Iris pigment epithelial cell (primary cell): ENCODE measurements around the gene NCOA3.

Experiments used
- DNase-seq: peaks from one replicate; pipeline ENCODE4 v3.0.0-alpha.2; 2011; ENCODE audit warnings: low read depth

The NCOA3 gene

DNA sequence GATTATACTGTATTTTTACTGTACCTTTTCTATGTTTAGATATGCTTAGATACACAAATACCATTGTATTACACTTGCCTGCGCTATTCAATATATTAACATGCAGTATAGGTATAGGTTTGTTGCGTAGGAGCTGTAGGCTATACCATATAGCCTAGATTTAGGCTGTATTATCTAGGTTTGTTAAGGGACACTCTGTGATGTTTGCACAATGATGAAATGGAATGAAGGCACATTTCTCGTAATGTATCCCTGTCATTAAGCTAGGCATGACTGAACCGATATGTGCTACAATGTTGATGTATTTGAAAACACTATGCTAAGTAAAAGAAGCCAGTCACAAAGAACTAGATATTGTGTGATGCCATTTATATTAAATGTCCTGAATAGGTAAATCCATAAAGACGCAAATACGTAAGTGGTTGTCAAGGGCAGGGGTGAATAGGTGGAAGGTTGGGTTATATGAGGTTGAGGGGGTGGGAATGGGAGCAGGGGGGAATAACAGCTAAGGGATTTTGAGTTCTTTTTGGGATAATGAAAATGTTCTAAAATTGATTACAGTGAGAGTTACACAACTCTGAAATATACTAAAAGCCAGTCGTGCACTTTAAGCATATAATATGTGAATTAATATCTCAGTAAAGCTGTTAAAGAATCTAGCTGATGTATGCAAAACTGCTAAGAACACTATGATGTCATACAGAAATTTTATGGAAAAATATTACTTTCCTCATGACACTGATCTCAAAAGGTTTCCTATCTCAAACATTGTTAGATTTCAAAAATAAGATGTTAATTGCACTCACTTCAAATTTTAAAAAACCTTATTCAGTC is 97.4 kb downstream of the NCOA3 start:
- DNase-seq, result no peak

DNA sequence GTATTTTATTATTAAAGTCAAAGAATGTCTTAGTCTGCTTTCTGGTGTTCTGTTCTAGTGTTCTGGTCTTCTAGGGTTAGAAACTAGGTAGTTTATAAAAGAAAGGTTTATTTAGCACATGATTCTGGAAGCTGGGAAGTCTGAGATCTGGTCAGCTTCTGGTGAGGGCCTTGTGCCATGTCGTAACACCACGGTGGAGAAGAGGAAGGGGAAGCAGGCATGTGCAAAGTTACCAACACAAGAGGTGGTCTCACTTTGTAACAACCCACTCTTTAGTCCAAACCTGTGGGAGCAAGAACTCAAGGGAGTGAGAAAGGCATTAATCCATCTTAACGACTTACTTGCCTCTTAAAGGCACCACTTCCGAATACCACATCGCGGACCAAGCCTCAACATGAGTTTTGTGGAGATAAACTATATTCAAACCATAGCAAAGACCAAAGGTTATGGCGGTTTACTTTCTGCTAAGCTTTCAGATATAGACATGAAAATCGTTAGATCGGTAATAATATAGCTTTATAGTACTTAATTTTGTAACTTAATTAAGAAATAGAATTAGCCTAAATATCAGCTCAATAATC is 99.4 kb downstream of the NCOA3 start:
- DNase-seq, result no peak

DNA sequence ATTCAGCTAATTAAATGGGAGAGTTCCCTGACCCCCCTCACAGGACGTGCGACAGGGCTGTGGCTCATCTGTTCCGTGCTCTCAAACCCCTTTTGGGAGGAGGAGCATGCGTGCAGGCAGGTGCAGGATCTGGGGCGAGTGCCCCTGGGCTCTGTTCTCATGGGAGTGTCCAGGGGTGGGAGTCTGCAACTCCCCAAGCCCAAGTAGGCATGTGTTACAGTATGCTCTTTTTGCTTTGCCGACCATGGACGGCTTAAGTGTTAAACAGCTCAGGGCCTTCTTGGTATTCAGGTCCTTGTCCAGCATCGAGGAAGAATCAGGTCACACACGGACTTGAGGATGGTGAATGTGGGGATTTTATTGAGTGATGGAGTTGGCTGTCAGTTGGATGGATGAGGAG is 101.6 kb downstream of the NCOA3 start:
- no peak for DNase-seq

DNA sequence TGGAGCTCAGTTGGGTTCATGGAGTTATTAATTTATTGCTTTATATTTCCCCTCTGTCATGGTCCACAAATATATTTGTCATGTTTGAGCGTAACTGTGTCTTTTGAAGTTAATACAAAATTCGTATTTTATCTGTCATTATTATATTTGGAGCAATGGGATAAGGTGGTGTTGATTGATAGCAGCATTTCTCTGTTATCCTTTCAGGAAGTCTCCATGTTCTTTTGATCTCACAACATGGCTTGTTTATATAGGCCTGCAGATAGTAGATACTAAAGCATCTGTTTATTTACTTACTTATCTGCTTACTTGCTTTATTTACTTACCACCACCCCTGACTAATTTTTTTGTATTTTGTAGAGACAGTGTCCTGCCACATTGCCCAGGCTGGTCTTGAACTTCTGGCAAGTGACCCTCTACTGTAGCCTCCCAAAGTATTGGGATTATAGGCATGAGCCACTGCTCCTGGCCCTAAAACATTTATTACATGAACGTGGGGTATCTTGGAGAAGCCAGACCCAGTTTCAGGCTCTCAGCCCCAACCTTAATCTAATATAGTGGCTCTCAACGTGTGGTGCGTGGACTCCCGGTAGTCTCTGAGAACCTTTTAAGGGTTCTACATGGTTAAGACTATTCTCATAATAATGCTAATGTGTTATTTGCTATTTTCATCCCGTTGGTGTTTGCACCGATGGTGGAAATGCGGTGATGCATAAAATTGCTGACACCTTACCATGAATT is 104.2 kb downstream of the NCOA3 start:
- no peak for DNase-seq

DNA sequence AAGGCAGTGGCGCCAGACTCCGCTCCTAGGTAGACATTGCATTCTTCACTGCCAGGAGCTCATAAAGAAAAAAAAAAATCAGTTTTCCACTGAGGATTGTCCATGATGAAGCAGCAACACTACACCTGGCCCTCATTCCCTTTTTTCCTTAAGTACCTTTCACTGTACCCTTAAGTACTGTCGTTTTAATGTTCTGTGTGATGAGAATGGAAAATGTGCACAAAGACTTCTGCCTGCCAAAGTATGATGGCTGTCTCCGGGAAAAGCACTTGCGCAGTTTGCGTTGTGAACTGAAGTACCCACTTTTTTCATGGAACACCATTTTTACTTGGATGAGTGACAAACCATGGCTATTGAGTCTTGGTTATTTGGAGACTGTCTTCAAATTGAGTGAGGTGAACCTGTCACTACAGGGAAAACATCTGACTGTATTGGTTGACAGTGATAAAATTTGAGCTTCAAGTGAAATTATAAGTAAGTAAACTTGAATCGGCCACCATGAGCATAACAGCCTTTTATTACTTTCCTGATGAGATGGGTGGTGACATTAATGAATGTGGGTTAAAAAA is 104.8 kb downstream of the NCOA3 start:
- no peak for DNase-seq

DNA sequence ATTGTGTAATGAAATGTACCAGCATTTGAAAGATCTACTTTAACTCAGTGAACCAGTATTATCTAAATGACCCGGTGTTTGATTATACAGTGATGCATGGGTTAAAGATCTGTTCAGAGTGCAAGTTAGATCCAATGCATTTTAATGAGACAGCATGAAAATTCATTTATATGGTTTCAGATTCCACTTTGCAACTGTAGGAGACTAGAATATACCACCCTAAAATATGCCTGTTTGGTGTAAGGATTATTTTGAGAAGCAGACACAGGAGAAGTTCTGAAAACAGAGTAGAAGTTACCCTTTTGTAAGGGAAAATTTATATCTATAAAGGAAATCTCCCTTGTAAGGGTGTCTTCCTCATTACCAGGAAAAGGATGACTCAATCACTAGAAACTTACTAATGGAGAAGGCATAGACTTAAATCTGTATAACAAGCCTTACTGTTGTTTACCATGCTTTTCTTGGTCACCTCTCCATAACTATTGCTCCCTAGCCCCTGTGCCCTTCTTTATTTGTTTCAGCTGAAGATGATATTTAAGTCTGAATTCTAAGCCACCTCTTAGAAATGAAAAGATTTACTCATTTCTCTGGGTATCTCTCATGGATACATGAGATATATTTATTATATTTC is 105.4 kb downstream of the NCOA3 start:
- DNase-seq, result peak; percentile 66

DNA sequence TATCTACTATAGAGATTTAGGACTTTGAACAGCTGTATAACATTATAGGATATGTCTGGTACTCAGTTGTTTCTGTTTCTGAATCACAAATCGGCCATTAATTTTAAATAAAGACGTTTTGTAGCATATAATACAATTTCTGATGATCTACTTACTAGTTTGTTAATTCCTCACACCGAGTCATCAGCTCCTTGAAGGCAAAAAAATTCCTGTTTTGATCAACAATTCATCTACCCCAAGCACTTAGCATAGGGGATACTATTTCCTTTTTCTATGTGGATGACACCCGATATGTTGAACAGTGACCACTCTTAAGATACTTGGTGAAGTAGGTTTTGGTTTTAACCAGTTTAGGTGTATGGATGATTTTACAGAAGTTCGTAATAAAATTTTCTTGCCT is 107.3 kb downstream of the NCOA3 start:
- no peak for DNase-seq

DNA sequence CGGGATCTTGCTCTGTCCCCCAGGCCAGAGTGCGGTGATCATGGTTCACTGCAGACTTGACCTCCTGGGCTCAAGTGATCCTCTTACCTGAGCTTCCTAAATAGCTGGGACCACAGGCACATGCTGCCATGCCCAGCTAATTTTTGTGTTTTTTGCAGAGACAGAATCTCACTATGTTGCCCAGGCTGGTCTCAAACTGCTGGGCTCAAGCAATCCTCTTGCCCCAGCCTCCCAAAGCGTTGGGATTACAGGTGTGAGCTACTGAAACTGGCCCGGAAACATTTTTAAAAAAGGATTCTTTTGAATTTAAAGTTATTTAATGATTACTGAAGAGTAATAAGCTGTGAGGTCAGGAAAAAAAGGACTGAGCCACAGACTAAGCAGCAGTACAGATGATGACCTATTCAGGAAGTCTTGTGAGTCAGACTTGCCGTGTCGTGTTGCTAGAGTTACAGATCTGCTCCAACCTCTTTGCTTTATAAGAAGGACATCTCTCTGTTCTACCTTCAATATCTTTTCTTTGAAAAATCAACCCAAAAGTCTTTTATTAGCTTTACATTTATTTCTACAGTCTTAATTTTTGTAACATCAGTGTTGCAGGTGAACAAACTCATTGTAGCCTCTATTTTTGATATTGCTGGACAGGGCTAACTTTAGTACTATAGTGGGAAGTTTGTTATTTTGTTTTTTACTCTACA is 108.7 kb downstream of the NCOA3 start:
- peak; percentile 96 for DNase-seq

DNA sequence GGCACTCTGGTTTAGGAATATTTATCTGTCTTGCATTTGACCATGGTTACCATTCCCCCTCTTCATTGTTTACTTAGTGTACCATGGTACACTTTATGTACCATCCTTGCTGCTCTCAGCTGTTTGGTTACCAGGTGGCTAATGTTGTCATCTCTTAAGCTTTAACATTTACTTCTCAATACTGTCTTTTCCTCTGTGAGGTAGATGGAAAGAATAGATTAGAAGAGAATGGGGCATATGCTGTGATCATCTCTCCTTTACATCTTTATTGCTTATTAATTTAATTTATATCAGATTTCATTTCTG is 109.2 kb downstream of the NCOA3 start:
- DNase-seq, result no peak

DNA sequence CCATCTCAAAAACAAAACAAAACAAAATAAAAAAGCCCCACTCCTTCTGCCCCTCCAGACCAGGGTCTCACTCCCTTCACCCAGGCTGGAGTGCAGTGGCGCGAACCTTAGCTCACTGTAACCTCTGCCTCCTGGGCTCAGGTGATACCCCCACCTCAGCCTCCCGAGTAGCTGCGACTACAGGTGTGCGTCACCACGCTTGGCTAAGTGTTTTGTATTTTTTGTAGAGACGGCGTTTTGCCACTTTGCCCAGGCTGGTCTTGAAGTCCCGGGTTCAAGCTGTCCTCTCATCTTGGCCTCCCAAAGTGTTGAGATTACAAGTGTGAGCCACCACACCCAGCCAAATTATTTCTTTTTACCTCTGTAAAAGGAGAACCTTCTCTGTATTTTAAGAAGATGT is 110.1 kb downstream of the NCOA3 start:
- no peak for DNase-seq

DNA sequence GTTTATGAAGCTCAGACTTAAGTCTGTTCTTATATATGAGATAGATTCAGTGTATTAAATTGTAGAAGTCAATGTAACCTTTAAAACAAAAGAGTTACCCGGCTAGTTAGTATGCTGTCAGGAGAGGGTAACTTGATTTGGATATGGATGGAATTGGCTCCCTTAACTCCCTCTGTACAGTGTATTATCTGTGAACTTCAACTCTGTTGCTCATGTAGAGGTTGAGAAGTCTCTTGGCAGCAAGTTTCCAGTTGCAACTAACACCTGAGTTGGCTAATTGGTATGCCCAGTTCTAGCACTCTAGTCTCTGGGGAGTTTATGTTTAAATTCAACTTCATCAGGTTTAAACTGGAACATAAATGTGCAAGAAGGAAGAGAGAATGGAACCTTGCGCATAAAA is 111.0 kb downstream of the NCOA3 start:
- DNase-seq, result no peak

DNA sequence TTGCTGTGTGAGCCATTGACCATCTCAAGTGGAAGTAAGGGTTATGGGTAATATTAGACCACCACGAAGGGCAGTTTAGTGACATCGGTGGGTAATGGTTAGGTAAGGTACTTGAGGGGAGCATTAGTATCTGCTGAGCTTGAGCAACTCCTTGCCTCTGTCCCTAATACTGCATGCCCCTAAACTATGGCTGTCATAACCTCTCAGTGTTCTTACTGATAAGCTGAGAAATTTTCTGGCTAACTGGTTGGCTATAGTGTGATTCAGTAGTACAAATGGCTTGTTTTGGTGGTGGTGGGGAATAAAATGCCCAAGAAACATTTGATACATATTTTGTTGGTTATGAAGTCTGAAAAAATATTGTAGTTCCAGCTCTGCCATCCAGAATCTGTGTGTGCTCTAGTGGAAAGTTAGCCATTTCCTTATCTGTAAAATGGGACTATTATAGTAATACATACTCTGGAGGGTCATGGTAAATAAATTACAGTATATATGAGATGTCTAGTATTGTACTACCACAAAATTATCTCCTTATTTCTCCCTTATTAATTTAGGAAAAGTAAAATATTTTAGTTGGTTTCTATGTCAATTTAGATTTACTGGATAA is 113.1 kb downstream of the NCOA3 start:
- DNase-seq, result no peak

DNA sequence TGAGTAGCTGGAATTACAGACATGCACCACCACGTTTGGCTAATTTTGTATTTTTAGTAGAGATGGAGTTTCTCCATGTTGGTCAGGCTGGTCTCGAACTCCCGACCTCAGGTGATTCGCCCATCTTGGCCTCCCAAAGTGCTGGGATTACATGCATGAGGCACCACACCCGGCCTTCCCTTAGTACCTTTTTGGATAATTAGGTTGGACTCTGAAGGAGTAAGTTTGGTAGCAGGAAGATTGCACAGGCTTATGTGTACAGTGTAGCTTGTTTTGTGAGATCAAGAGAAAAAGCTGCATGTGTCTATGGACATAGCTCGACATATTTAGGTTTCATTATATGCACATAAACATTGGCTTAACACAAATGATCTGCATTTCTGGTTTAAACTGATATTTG is 116.8 kb downstream of the NCOA3 start:
- no peak for DNase-seq

DNA sequence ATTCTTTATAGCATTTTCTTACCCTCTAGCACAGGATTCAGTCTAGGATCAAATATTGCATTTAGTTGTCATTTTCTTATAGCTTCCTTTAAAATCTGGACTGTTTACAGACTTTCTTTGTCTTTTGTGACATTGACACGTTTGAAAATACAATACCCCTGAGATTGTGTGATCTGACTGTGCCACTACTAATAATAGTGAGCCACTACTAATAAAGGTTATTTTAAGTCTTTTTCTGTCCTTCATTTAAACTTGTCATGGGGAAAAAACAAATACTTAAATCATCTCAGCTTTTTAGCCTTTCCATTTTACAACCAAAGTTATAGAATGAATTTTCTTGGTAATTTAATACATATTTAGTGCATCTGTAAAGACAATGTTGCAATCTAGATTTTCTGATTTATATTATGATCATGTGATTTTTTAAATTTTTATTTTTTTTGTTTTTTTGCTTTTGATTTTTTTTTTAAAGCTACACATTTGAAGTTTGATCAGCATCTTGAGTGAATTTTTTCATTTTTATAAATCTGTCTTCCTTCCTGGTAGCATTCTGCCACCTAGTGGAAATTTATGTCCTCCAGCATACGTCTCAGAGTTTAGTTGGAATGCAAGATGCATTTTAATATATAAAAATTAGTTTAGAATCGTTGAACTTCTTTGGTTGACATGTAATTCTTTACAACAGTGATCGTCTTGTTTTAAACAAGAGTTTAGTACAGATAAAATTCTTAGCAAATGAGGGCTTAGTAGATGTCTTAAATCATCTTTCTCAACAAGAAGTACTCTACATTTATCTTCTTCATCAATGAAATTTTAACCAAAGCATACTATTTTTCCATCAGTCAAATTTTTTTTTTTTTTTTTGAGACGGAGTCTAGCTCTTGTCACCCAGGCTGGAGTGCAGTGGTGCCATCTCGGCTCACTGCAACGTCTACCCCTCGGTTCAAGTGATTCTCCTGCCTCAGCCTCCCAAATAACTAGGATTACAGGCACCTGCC is 119.4 kb downstream of the NCOA3 start:
- peak; percentile 76 for DNase-seq

DNA sequence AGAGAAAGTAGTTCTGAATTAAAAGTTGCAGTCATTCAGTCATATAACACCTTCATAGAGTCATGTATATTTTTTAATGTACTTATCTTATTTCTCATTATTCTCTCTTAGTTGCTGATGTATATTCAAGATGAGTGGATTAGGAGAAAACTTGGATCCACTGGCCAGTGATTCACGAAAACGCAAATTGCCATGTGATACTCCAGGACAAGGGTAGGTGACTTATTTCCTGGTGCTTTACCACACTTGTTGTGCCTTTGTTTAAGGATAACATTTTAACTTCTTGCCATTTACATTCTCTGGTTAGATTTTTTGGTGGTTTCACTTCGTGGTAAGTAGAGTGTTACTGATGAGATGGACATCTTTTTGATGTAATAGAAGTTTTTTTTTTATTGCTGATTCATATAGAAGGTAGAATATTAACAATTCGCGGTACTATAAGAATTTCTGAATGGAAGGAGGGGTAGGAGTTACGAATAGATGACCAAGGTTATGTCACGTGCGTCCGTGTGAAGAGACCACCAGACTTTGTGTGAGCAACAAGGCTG is 120.5 kb downstream of the NCOA3 start:
- no peak for DNase-seq

DNA sequence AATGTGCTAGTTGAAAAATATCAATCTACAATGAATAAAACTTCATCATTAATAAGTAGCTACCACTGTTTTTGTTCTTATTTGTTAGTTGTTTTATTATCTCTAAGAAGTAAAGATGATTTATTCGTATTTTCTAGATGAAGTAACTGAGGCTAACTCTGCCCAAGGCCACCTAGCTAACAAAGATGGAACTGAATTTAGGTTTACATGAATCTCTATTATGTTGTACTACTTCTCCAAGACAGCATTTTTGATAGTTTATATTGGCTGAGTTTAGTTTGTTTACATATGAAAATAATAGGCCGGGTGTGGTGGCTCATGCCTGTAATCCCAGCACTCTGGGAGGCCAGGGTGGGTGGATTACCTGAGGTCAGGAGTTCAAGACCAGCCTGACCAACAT is 121.5 kb downstream of the NCOA3 start:
- DNase-seq, result peak; percentile 37

DNA sequence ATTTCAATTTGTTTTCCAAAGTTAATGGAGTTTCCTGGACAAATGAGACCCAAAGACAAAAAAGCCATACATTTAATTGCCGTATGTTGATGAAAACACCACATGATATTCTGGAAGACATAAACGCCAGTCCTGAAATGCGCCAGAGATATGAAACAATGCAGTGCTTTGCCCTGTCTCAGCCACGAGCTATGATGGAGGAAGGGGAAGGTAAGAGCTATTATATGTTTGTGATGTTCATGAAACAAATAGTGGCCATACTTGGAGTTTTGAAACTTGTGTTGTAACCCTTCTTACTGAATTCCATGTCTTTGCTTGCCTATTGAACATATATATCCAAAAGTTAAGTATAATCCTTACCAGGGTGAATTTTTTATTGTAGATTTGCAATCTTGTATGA is 125.9 kb downstream of the NCOA3 start:
- no peak for DNase-seq

DNA sequence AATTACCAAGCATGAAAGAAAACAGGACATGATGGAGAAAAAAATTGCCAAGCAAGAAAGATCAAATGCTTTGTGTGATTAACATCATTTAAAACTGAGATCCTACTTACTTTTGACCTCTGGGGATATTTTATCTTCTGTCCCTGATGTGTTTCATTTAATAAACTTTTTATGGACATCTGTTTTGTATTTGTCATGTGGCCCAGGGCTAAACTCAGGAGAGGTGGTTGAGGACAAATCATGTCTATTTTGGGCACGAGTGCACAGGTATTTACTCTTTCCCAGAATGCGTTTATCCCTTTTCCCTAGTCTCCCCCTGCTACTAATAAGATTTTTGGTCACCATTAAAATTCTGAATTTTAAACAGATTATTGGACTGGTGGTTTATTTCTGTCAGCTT is 128.2 kb downstream of the NCOA3 start:
- no peak for DNase-seq

DNA sequence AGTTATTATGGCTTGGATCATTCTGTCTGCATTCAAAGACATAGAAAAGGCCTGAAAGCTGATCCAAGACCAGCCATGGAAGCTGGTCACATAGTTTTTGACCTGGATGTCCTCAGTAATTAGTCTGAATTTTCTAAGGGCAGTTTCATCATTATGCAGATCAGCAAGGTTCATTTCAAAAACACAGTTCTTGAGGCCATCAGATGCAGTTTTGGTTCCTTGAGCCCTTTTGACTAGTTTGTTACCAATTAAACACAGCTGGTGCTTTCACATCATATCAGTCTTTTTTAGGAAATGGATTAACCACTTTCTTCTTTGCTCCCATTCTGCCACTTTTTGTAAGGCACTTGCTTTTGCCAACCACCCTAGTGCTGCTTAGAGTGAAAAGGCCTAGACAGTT is 129.4 kb downstream of the NCOA3 start:
- DNase-seq, result no peak

DNA sequence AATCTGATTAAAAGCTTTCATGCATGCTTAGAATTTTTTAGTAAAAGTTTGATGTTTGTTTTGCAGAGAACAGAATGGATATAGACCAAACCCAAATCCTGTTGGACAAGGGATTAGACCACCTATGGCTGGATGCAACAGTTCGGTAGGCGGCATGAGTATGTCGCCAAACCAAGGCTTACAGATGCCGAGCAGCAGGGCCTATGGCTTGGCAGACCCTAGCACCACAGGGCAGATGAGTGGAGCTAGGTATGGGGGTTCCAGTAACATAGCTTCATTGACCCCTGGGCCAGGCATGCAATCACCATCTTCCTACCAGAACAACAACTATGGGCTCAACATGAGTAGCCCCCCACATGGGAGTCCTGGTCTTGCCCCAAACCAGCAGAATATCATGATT is 133.6 kb downstream of the NCOA3 start:
- no peak for DNase-seq
